T-cell (primary cell): Measurements from ENCODE around the gene BMPR2. TPM values are rescaled to one million over a fixed set of nuclear protein-coding genes. Genes with fewer than 3 reads are reported as not detected.
"Not testable (repeated sequence)": the region's sequence is repeated elsewhere in the genome, so short reads cannot be mapped to it uniquely, and the experiment has no call there.

Source experiments
- ATAC-seq, 4 experiments: fragments of 200-7000 bp in 3 of 4; fragments of 150-1000 bp in 1 of 4; cut with Tn5 transposase; replicated peaks in 1 of 4; 1 replicate in 3 of 4; 2 replicates in 1 of 4; pipeline ENCODE4 v1.10.0; 2021; ENCODE audit warnings: moderate library complexity in 3 of 4, mild to moderate bottlenecking in 2 of 4, moderate number of reproducible peaks in 1 of 4
- CTCF ChIA-PET, 2 donors: fragments of 300-600 bp; sonication (Branson Sonifier 250); formaldehyde crosslinking; loops; one replicate each; lab custom pipeline; 2022; ENCODE audit warnings: antibody characterized with exemption in 2 of 2; lab: Charles Lee
- POLR2A ChIA-PET, 2 donors: fragments of 300-600 bp; sonication (Branson Sonifier 250); formaldehyde crosslinking; loops; one replicate each; lab custom pipeline; 2022; ENCODE audit warnings: antibody characterized with exemption in 2 of 2; lab: Charles Lee
- DNase-seq, 35 experiments: peaks; one replicate each; pipeline versions ENCODE4 v3.0.0 to v3.0.0-alpha.2; 2013 to 2023
- H3K27ac ChIP-seq: one replicate; pipeline ENCODE4 v1.5.1; 2013; ENCODE audit warnings: low read length
- H3K27me3 ChIP-seq, 2 experiments: replicated peaks in 1 of 2; 1 replicate in 1 of 2; 2 replicates in 1 of 2; pipeline versions ENCODE4 v1.6.1 to v1.7.0; 2013; ENCODE audit warnings: low read length in 1 of 2, mixed read lengths in 1 of 2; ENCODE audit not compliant: control insufficient read depth in 2 of 2, insufficient read depth in 2 of 2; ENCODE audit errors: extremely low read depth in 1 of 2
- H3K36me3 ChIP-seq, 2 donors: 1 replicate in 1 of 2; 2 replicates in 1 of 2; pipeline versions ENCODE4 v1.6.1 to v1.7.0; 2013; ENCODE audit warnings: low read length in 1 of 2; ENCODE audit not compliant: control insufficient read depth in 2 of 2, insufficient read depth in 1 of 2; ENCODE audit errors: extremely low read depth in 1 of 2
- H3K4me1 ChIP-seq, 2 experiments: 1 replicate in 1 of 2; 2 replicates in 1 of 2; pipeline versions ENCODE4 v1.6.1 to v1.7.0; 2013; ENCODE audit warnings: low read length in 2 of 2, mixed read lengths in 1 of 2; ENCODE audit not compliant: insufficient read depth in 2 of 2, control insufficient read depth in 1 of 2; ENCODE audit errors: extremely low read depth in 1 of 2
- H3K4me3 ChIP-seq, 2 donors: 1 replicate in 1 of 2; 2 replicates in 1 of 2; pipeline versions ENCODE4 v1.5.1 to v1.7.0; 2013; ENCODE audit warnings: mild to moderate bottlenecking in 2 of 2, low read length in 1 of 2, moderate library complexity in 1 of 2; ENCODE audit not compliant: control insufficient read depth in 1 of 2; ENCODE audit errors: extremely low read depth in 1 of 2
- H3K9me3 ChIP-seq: 2 replicates; pipeline ENCODE4 v1.7.0; 2013
- H3K27ac Mint-ChIP-seq, 2 donors: one replicate each; pipeline ENCODE4 v1.8.0; 2020 to 2021; ENCODE audit warnings: mild to moderate bottlenecking in 2 of 2, mixed read lengths in 2 of 2
- H3K27me3 Mint-ChIP-seq, 2 donors: one replicate each; pipeline ENCODE4 v1.8.0; 2021 to 2022; ENCODE audit warnings: mixed read lengths in 2 of 2
- H3K36me3 Mint-ChIP-seq: one replicate; pipeline ENCODE4 v1.8.0; 2021; ENCODE audit warnings: mixed read lengths
- H3K4me1 Mint-ChIP-seq, 3 donors: one replicate each; pipeline ENCODE4 v1.8.0; 2020 to 2022; ENCODE audit warnings: mixed read lengths in 3 of 3, mild to moderate bottlenecking in 1 of 3
- H3K4me3 Mint-ChIP-seq, 3 donors: one replicate each; pipeline ENCODE4 v1.8.0; 2020 to 2022; ENCODE audit warnings: mild to moderate bottlenecking in 3 of 3, mixed read lengths in 3 of 3, moderate library complexity in 3 of 3
- H3K9me3 Mint-ChIP-seq, 3 donors: one replicate each; pipeline ENCODE4 v1.8.0; 2020 to 2022; ENCODE audit warnings: mixed read lengths in 3 of 3
- WGBS: methylation state at CpG from one replicate; pipeline ENCODE4 v1.1.5; 2013; ENCODE audit warnings: missing lambda C conversion rate; ENCODE audit not compliant: insufficient coverage; 5-methylcytosine and 5-hydroxymethylcytosine counted together
- total RNA-seq, 35 experiments: library from RNA in 6 of 35; stranded (reverse) in 6 of 35; fragments of 120-200 nt in 1 of 35; gene quantifications; one replicate each; pipeline versions ENCODE4 v1.2.1 to v1.2.4 and lab custom pipeline; 2013 to 2026

BMPR2 gene
- total RNA-seq, 5 donors from 2014 or later (not counting 1 experiment from before 2014, with no cell fraction given) = 15.1 to 20.9 (median 17.1) TPM

DNA sequence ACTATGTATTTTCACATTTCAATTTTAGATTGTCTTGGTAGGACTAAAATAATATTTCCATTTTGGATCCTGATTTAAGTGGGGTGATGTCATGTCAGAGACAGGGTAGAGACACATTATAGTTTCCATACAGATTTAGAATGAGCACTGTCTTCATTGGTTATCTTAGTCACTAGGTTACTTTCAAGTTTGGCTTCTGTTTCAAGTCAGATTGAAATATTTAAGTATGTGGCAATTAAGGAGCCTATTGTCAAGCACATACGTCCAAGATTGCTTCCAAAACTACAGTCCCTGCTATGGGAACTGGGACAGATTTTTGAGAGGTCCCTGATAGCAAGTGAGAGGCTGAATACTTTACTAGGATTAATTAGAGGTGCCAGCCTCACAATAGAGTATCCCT lies 169.4 kb downstream of the BMPR2 start:
- POLR2A ChIA-PET = no interaction called here
- ATAC-seq (no peak), DNase-seq (no peak)
- no peaks in the 10 kb centered on the region for H3K36me3 ChIP-seq
- no peaks in the 10 kb centered on the region for H3K9me3 ChIP-seq
- CTCF ChIA-PET = no interaction called here
- H3K36me3 Mint-ChIP-seq = peaks cover 13% of the 10 kb centered on the region
- H3K9me3 Mint-ChIP-seq = no peaks in the 10 kb centered on the region
- no peak overlapping the region for H3K27ac ChIP-seq
- no peaks in the 10 kb centered on the region for H3K4me1 Mint-ChIP-seq
- H3K4me3 ChIP-seq = no peak overlapping the region
- H3K27me3 ChIP-seq = no peaks in the 10 kb centered on the region
- no peak overlapping the region for H3K27ac Mint-ChIP-seq
- no peak overlapping the region for H3K4me3 Mint-ChIP-seq
- no peaks in the 10 kb centered on the region for H3K27me3 Mint-ChIP-seq
- no CpG with 5 or more reads among the region's 1 CpG for WGBS
- H3K4me1 ChIP-seq = no peaks in the 10 kb centered on the region

GRCh38 chr2:202545931-202546330 lies 169.8 kb downstream of the BMPR2 start:
- Histone ChIP-seq H3K36me3 (no peaks in the 10 kb centered on the region), H3K27me3 (no peaks in the 10 kb centered on the region), H3K27ac (no peak overlapping the region), H3K4me3 (no peak overlapping the region), H3K4me1 (no peaks in the 10 kb centered on the region), H3K9me3 (no peaks in the 10 kb centered on the region)
- H3K36me3 Mint-ChIP-seq = peaks cover 13% of the 10 kb centered on the region
- H3K9me3 Mint-ChIP-seq = no peaks in the 10 kb centered on the region
- WGBS = no CpG with 5 or more reads among the region's 2 CpGs
- no peak overlapping the region for H3K27ac Mint-ChIP-seq
- no peak overlapping the region for H3K4me3 Mint-ChIP-seq
- no peak for ATAC-seq
- CTCF ChIA-PET = interaction anchor here (0.6 to 0.7 kb wide), 2 partner anchors 186 to 1304 kb away, joined by 3 read pairs; no protein-coding TSS in a partner anchor
- POLR2A ChIA-PET = interaction anchor here (0.7 kb wide), 2 partner anchors 8 to 925 kb away, joined by 3 read pairs; no protein-coding TSS in a partner anchor
- DNase-seq = no peak
- no peaks in the 10 kb centered on the region for H3K27me3 Mint-ChIP-seq
- H3K4me1 Mint-ChIP-seq = no peaks in the 10 kb centered on the region

GRCh38 chr2:202546499-202547141 lies 170.5 kb downstream of the BMPR2 start:
- H3K4me1 ChIP-seq, H3K36me3 ChIP-seq, H3K27ac Mint-ChIP-seq, H3K27ac ChIP-seq, H3K27me3 Mint-ChIP-seq, DNase-seq, H3K9me3 ChIP-seq, H3K27me3 ChIP-seq, H3K4me3 Mint-ChIP-seq, H3K9me3 Mint-ChIP-seq, H3K4me3 ChIP-seq, H3K4me1 Mint-ChIP-seq, ATAC-seq: not testable (repeated sequence)
- WGBS = 89% methylated on average over 7 of the region's 13 CpGs
- peaks cover 11% of the 10 kb centered on the region for H3K36me3 Mint-ChIP-seq
- POLR2A ChIA-PET = interaction anchor here (0.7 kb wide), 2 partner anchors 8 to 925 kb away, joined by 3 read pairs; no protein-coding TSS in a partner anchor
- CTCF ChIA-PET = interaction anchor here (0.6 to 0.7 kb wide), 2 partner anchors 186 to 1304 kb away, joined by 3 read pairs; no protein-coding TSS in a partner anchor

GRCh38 chr2:202548240-202548639 lies 172.1 kb downstream of the BMPR2 start:
- Histone ChIP-seq H3K36me3 (peaks cover 0 to 3% of the 10 kb centered on the region in 2 donors), H3K27ac (no peak overlapping the region), H3K9me3 (no peaks in the 10 kb centered on the region), H3K4me3 (no peak overlapping the region), H3K4me1 (no peaks in the 10 kb centered on the region), H3K27me3 (no peaks in the 10 kb centered on the region)
- POLR2A ChIA-PET = interaction anchor here in 1 of 2 donors (0.6 to 0.7 kb wide), 2 partner anchors 55 to 1156 kb away, joined by 3 to 4 read pairs; no protein-coding TSS in a partner anchor
- no CpG with 5 or more reads among the region's 2 CpGs for WGBS
- Mint-ChIP-seq H3K9me3 (no peaks in the 10 kb centered on the region), H3K27ac (no peak overlapping the region), H3K36me3 (peaks cover 12% of the 10 kb centered on the region), H3K27me3 (no peaks in the 10 kb centered on the region), H3K4me1 (no peaks in the 10 kb centered on the region), H3K4me3 (no peak overlapping the region)
- CTCF ChIA-PET = interaction anchor here (0.6 to 0.7 kb wide), 3 partner anchors 24 to 694 kb away, joined by 3 to 4 read pairs (median 3); no protein-coding TSS in a partner anchor
- ATAC-seq (no peak), DNase-seq (no peak)

GRCh38 chr2:202551000-202551399 lies 174.9 kb downstream of the BMPR2 start:
- H3K9me3 Mint-ChIP-seq, ATAC-seq, H3K4me3 ChIP-seq, H3K27me3 ChIP-seq, H3K27ac Mint-ChIP-seq, H3K4me1 Mint-ChIP-seq, H3K27me3 Mint-ChIP-seq, H3K9me3 ChIP-seq, H3K27ac ChIP-seq, DNase-seq, POLR2A ChIA-PET, H3K4me3 Mint-ChIP-seq, H3K4me1 ChIP-seq: not testable (repeated sequence)
- peaks cover 24% of the 10 kb centered on the region for H3K36me3 Mint-ChIP-seq
- peaks cover 0 to 13% of the 10 kb centered on the region in 2 donors for H3K36me3 ChIP-seq
- no CpG with 5 or more reads among the region's 10 CpGs for WGBS
- CTCF ChIA-PET = interaction anchor here (0.5 to 0.7 kb wide), 2 partner anchors 13 to 335 kb away, joined by 3 to 6 read pairs; no protein-coding TSS in a partner anchor

GRCh38 chr2:202555356-202555755 lies 179.2 kb downstream of the BMPR2 start:
- ATAC-seq = no peak
- Histone ChIP-seq H3K9me3 (no peaks in the 10 kb centered on the region), H3K4me1 (no peaks in the 10 kb centered on the region), H3K36me3 (peaks cover 5 to 23% of the 10 kb centered on the region in 2 donors), H3K27ac (no peak overlapping the region), H3K4me3 (no peak overlapping the region), H3K27me3 (no peaks in the 10 kb centered on the region)
- peaks cover 30% of the 10 kb centered on the region for H3K36me3 Mint-ChIP-seq
- H3K9me3 Mint-ChIP-seq = no peaks in the 10 kb centered on the region
- H3K4me1 Mint-ChIP-seq = no peaks in the 10 kb centered on the region
- POLR2A ChIA-PET = no interaction called here
- H3K4me3 Mint-ChIP-seq = no peak overlapping the region
- H3K27me3 Mint-ChIP-seq = no peaks in the 10 kb centered on the region
- WGBS = 38% methylated on average over 4 of the region's 4 CpGs
- no peak for DNase-seq
- H3K27ac Mint-ChIP-seq = no peak overlapping the region
- CTCF ChIA-PET = no interaction called here
